ENCODE measurements around the gene UMAD1.

Gene UMAD1
- total RNA-seq = 8.2 to 11.0 (median 10.6) reads per million in 4 experiments

DNA sequence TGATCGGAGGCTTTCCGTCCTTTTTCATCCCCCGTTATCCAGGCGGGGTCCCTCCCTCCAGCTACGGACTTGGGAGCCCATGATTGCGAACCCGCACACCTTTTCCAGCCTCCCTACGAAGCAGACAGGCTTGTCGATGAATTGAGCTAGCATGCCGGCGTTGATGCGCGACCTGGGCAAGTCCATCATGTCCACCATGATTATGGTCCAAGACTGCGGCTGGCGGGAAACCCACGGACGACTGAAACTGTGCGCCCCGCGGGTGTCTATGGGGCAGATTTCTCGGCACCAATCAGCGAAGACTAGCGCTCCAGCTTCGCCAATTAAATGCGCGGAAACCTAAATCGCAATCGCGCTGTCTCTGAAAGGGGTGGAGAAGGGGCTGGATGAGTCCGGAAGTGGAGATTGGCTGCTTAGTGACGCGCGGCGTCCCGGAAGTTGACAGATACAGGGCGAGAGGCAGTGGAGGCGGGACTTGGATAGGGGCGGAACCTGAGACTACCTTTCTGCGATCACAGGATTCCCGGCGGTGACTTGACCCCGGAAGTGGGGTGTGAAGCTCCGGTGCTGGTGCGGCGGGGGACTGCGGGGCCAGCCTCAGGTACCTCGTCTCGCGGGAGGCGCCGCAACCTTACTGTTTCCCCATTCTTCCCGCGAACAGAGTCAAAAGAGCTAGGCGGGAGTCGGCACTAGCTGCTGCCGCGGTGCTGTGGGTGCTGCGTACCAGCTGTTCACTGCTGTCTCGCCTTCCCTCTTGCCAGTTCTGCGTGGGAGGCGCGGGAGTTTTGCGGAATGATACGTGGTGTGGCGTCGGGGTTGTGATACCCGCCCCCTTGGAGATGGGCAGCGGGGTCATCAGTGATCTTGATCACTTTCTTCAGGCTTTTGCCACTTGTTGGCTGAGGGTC lies at the start of gene UMAD1:
UMAD1 (plus strand) TSS at position 532 of the 908 bp plus-strand sequence. CDS start 32,620 bp downstream, outside the sequence.
- peak; percentile 96 for DNase-seq

DNA sequence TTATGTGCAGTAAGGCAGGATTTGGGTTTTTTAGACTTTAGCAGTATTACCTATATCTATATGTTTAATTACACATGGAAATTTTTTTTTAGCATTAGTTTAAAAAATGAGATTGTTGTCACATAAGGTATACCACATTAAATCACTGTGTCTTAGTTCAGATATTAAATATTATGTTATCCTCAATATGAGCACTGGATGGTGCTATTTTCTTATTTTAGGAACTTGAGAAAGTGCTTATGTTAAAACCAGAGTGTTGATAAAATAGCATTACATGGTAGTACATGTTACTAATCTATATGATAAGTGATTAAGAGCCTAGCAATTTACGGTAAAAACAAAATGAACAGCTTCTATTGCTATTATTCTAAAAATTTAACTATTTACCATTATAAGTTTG lies 45.1 kb upstream of the UMAD1 start:
- no peak for DNase-seq

DNA sequence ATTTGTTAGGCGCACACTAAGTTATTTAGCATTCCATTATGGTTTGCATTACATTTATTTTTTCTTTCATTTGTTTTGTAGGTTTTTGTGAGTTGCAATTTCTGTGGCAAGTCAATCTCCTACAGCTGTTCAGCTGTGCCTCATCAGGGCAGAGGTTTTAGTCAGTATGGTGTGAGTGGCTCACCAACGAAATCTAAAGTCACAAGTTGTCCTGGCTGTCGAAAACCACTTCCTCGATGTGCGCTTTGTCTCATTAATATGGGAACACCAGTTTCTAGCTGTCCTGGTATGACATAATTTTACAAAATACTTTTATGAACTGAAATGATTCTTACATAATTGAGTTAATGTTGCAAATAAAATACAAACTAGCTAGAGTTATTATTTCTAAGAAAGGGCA lies 44.4 kb upstream of the UMAD1 start:
- DNase-seq = no peak

DNA sequence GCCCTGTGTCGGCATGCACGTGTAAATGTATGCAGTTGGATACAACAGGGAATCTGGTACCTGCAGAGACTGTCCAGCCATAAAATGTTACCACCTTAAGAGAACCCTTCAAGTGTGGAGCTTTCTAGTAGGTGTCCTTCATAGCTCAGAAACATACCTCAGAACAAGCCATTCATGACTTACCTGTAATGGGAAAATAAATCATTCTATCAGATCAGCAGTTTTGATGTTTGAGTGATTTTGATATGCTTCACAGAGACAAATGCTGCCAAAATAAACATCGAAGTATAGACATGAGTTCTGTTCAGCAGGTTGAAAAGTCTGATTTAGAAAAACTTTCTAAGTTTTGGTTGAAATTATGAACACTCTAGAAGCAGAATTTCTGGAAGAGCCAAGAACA lies 33.5 kb upstream of the UMAD1 start:
- DNase-seq = no peak

DNA sequence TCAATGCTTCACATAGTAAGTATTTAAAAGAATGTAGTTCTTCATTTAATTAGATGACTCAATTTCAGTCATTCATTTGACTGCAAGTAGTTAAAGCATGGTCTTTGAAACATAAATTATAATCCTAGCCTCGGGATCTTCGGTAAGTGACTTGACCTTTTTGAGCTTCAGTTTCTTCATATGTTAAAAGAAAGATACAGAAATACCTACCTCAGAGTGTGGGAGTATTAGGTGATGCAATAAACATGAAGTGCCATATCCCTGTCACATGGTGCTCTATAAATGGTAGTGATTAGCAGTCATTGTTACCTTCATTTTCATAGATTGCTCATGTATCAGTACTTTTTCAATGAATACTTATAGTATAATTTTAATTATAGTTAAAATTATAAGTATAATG lies 31.2 kb upstream of the UMAD1 start:
- no peak for DNase-seq

DNA sequence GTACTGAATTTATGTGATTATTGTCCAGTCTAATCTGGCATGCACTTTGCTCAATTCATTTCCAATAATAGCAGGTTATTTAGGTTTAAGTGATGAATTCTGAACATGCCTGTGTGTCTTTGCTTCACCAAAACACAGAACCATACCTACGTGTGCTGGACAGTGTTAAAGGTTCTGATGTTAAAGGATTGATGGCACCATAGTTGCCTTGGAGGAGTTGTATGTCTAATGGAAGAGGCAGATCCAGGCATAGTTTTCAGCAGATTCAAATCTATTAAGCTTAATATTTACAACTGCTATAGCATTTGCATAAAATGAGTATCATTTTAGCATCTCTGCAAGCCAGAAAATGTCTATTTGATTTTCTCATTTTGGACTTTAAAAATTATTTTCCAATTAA lies 28.0 kb upstream of the UMAD1 start:
- no peak for DNase-seq

DNA sequence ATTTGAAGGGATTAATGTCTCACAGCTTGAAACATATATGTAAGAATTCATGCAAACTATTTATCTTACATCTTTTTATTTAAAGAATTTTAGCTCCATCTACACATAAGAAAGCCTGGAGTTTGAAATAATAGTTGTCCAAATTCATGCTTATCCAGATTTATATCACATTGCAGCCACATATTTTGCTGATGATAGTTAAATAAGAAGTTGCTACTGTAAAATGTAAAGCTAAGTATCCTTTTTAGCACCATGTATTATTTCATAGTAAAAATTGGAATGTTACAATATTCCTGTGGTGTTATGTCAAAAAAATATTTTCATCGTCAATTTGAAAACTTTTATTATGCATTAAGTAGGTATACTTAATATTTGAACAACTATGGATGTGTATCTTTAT lies 27.3 kb upstream of the UMAD1 start:
- no peak for DNase-seq

DNA sequence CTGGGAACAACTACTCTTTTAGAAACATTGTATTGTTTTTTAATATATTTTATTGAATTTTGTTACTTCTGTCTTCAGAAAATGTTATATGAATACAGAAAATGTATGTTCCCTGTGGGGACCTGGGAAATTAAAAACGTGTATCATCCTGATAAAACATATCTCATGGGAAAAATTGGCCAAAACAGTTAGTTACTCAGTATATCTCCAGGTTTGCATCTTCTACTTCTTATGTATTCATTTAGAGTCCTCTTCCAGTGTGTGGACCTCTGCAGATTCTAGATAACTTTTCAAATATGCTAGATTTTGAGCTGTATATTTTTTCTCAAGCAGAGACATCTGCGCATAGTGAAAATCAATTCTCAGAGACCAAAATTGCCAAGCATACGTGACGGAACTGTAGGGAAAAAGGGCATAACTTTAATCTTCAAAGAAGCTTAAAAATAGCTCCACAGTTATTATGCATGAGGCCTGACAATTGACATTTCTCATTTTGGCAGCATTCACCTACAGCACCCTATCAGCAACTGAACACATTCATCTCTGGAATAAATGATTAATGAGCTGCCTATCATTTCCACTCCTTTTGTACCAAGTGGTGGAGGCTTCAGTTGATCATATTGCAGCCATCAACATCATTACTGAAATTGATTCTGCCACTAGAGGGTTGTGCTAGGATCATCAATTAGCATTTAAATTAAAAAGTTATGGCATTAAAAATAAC lies 26.4 kb upstream of the UMAD1 start:
- DNase-seq = no peak

DNA sequence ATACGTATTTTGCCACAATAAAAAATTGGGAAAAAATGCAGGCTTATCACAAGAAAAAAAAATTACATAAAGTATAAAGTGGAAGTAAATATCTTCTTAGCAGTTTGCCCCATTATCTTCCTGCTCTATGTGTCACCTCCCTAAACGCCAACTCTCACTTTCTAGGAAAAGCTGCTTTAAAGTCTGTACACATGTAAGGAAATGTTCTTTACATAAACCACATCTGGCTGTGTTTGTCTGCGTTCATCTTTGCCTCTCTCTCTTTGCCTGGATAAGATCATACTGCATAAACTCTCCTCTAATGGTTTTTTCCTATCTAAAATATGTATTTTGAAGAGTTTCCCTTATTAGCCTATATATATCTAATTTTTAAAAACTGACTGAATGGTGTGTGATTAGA lies 23.0 kb upstream of the UMAD1 start:
- no peak for DNase-seq

DNA sequence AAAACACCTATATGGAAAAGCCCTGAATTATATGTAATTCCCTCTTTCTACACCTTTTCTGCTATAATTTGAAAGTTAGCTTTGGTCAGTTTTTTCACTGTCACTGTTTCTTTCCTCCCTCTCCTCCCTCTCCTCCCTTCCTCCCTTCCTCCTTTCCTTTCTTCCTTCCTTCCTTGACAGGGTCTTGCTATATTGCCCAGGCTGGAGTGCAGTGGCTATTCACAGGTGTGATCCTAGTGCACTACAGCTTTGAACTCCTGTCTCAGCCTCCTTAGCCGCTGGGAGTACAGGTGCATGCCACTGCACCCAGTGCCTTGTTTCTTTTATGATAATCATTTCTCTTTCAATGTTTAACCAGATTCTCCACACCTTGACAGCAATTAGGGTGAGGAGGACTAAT lies 22.1 kb upstream of the UMAD1 start:
- DNase-seq = no peak

DNA sequence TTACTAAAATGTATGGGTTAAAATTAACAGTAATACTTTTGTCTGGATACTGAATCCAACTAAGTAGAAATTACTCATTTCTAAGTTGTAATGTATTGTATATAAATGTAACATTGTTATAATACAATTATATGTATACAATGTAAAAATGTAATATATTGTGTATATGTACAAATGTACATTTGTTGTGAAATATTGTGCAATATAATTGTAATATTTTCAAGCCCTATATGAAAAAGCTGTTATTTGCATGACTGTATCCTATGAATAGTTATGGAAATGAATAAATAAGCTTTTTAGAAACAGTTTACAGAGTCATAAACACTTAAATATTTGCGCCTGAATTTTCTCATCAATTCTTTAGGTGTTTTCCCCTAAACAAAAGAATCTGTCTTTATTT lies 20.3 kb upstream of the UMAD1 start:
- DNase-seq = no peak

DNA sequence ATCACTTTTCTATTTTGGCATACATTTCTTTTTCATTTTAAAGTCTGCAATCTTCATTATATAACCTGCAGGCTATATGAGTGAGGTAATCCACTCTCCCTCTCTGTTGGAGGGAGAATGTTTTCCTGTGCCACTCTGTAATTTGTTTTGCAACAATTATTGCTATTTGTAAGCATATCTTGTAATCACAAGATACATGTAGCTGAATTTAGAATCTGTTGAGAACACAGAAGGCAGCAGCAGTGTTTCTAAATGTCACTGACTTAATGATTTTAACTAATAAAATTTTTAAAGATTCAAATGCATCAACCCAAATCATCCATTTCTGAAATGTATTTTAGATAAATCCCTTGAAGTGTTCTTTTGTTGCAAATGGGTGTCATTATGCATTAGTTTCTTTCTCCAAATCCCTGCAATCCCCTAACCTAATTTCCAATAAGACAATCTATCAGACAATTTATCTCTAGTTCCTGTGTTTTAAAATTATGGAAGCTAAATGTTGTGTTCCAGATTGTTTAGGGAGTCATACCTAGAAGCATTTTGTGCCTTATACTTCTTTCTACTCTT lies 19.8 kb upstream of the UMAD1 start:
- no peak for DNase-seq

DNA sequence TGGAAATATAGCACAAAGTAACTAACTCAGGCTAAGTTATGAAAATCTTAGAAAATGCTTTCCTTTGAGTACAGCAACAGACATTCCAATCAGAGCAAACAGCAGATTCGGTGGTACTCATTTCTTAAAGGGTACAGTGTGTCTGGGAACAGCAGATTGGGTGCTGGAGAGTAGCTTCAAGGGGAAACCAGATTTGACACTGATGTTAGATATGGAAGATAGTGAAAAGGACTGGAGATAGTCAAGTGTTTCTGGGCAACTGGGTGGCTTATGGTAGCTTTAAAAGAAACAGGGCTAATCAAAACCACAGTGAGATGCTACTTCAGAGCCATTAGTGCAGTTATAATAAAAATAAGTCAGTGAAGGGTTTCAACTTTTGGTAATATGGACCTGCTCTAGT lies 12.1 kb upstream of the UMAD1 start:
- DNase-seq = no peak

DNA sequence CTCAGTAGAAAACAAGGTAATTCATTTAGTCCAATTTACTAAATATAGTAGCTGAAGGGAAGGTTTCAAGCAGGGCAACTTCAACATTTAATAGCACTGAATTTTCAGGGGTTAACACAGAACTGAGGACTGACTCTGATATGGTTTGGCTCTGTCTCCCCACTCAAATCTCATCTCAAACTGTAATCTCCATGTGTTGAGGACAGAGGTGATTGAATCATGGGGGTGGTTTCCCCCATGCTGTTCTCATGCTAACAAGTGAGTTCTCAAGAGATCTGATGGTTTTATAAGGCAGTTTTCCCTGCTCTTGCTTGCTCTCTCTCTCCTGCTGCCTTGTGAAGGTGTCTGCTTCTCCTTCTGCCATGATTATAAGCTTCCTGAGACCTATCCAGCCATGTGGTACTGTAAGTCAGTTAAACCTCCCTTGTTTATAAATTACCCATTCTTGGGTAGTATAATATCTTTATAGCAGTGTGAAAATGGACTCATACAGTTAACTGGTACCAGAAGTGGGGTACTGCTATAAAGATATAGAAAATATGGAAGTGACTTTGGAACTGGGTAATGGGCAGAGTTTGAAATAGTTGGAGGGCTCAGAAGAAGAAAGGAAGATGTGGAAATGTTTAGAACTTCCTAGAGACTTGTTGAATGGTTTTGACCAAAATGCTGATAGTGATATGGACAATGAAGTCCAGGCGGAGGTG lies 9.8 kb upstream of the UMAD1 start:
- no peak for DNase-seq

DNA sequence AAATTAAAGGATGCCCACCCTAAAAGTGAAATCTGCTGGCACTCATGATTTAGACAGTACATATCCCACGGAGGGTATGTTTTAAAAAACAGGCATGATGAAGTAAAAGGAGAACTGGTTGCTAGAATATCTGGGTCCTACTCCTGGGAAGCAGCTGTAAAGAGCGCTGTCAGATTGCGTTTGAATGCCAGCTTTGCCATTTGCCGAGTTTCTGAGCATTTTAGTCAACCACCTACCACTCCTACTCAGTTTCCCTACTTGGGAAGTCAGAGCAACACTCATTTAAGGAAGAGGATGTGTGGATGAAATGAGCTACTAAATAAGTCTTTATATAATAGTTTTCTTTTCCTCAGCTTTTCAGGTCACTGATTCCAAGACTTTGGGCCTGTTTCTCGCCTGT lies 1.1 kb upstream of the UMAD1 start:
- DNase-seq = no peak

DNA sequence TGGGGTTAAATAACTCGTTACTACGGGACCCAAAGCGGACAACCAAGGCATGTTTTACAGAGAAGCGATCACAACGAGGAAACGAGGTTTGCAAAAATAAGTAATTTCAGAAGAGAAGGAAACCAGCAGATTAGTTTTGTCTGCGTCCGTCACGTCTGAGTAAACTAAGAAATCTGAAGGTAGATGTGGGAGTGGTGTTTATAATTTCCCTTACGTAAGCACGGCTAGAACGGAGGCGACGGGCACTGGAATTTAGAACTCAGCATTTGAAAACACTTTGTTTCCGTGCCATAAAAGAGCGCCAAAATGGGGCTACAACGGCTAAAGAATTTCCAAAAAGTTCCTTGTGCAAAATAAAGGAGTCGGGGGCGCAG lies 718 bp upstream of the UMAD1 start:
- peak; percentile 49 for DNase-seq

DNA sequence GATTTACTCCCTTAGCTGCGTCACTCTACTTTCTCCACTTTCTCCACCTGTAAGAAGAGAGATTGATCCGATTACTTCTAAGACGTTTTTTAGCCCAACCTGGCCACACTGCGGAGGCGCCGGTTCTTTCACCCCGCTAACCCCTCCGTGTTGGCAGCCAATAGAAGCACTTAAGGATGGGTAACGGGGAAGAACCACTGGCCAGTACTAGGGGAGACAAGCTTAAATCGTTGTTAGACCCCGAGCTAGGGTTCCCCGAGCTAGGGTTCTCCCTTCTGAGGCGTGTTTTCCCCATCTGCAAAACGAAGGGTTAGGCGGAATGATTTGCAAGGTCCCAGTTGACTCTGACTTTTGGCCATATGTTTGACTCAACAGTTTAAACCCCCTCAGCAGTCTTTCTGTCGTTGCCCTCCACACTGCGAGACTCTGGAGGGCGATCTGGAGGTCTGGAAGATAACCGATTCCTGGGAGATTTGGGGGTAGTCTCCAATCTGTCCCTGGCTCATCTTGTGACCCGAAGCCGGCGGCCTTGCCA lies 644 bp downstream of the UMAD1 start:
- peak; percentile 44 for DNase-seq

DNA sequence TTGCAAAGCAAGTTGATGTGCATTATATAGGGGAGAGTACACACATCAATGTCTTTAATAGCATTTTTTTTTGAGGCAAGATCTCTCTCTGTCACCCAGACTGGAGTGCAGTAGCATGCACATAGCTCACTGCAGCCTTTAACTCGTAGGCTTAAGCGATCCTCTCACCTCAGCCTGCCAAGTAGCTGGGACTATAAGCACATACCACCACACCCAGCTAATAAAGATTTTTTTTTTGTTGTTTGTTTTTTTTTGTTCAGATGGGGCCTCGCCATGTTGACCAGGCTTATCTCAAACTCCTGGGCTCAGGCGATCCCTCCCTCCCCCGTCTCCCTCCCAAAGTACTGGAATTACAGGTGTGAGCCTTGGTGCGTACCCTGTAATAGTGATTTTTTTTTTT lies 1.5 kb downstream of the UMAD1 start:
- no peak for DNase-seq

DNA sequence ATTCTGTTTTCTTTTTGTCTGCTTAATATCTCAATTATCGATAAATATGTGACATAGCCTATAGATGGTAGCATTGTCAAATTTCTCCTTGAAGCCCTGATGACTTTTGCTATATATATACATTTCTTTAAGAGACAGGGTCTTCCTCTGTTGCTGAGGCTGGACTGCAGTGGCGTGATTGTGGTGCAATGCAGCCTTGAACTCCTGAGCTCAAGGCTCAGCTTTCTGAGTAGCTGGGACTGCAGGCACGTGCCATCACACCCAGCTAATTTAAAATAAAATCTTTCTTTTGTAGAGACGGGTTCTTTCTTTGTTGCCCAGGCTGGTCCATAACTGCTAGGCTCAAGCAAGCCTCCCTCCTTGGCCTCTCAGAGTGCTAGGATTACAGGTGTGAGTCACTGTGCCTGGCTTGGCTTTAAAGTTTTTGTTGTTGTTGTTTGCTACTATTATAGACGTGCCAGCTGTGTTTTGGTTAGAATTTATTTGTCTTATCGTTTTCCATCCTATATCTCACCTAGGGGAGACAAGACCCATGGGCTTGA lies 7.0 kb downstream of the UMAD1 start:
- no peak for DNase-seq

DNA sequence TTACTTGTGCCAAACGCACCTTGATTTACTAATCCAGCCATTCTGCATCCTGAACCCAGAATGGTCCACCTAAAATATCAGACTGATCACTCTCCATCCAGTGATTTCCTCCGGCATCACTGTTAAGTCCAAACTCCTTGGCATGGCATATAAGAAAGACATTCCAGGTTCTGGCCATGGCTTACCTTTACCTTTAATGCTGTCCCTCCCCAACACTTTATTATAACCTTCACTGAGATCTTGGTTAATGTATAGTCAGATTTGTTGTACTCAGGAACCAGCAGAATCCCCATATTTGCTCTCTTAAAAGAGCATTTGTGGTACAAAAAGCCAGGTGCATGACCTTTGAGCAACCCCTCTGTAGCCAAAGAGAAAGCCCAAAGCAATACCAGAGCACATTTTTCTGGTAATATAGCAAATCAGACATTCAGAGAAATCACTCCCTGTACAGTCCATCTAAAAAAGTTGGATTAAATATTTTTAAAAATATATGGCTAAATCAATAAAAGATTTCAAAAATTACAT lies 10.2 kb downstream of the UMAD1 start:
- DNase-seq = no peak

DNA sequence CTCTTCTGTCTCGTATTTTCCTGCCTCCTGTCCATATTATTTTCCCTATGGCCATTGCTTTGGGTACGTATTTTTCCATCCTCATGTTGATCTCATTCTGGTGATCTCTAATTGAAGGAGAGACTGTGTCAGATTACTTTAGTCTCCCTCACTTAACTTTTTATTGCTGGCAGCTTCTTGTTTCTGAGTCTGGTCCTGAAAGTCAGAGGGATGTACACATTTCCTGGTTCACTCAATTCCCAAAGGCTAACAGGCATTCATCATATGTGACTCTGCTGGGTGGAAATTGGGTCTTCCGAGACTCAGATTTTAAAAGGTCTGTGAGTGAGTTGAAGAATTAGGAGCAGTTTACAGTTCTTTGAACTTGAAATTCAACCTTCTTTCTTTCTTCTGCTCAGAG lies 10.9 kb downstream of the UMAD1 start:
- no peak for DNase-seq

DNA sequence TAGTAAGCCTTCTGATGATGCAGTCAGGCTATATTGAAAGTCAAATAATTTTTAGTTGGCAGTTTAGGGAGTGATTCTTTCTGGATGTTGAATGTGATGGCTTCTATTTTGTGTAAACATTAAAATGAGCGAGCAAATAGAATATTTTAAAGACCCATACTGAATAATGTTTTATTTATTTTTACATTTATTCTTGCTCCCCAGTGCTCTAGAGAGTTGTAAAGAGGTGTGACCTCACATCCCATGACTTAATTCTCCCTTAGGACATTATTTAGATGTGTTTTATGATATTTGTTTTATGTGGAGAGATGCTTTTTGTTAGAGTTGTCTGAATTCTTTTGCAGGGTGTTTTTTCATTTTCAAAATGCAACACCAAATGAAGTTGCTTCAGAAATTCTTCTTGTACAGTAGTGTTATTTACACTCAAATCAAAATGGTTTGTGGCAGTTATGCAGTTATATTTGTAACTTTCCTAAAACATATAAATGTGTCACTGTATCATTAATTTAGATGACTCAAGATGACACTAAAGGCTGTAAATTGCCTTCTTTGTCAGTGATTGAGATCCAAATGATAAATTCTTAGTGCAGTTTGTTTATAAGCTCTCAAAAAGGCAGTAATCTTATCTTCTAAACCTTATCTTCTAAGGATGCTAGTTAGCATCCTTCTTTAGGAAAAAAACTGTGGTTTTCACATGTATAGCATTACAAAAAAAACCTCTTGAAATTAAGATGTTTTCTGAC lies 12.4 kb downstream of the UMAD1 start:
- DNase-seq = no peak

All from effector CD8-positive, alpha-beta T cell (primary cell).